HG03565 (cell line): ENCODE results near the gene SYNC.
"Not testable (repeated sequence)": the region's sequence is repeated elsewhere in the genome, so short reads cannot be mapped to it uniquely, and the experiment has no call there.

Experiments
- ATAC-seq: cut with Tn5 transposase; IDR thresholded peaks from one replicate; pipeline ENCODE4 v1.9.1; 2021; ENCODE audit warnings: mild to moderate bottlenecking, moderate library complexity; ENCODE audit not compliant: unreplicated experiment

SYNC gene

DNA sequence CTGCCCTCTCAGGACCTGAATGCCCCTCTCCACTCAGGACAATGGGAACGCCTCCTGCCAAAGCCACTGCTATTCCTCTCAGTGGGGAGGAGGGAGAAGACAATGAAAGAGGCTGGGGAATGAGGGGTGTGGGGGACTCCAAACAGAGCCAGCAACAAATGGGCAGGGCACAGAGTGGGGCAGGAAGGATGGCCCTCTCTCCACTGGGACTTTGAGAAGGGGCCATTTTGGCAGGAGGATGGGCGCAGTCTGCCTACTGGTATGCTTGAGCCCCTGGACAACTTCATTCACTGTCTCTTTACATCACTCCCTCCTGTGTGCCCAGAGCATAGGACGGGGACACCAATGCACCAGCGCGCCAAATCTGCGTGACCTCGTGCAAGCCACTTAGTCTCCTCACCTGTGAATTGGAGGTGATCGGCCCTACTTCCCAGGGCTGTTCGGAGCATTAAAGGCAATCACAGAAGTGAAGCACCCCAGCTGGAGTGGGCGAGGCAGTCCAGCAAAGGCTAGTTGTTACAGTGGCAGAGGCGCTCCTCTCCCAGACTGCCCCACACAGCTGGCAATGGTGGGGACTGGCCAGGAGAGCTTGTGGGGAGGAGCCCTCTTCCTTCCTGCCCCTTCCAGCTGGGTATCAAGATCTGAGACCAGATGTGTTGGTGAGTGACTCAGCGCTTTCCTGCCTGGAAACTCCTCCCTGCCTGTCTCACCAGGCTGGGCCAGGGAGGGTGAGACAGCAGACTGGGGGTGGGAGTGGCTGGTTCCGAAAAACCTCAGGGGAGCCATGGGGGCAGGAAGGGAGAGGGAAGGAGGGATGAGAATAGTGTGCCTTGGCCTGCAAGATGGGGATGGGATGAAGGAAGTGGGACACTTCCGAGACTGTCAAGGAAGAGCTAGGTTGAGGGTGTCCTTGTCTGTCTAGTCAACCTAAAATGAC, 22.4 kb upstream of the SYNC start:
- no peak for ATAC-seq

- ATAC-seq: no peak
These were observed 17.2 kb upstream of the SYNC start for GRCh38 chr1:32719681-32720275.

GRCh38 chr1:32718527-32718926, 16.0 kb upstream of the SYNC start:
- ATAC-seq: no peak

DNA sequence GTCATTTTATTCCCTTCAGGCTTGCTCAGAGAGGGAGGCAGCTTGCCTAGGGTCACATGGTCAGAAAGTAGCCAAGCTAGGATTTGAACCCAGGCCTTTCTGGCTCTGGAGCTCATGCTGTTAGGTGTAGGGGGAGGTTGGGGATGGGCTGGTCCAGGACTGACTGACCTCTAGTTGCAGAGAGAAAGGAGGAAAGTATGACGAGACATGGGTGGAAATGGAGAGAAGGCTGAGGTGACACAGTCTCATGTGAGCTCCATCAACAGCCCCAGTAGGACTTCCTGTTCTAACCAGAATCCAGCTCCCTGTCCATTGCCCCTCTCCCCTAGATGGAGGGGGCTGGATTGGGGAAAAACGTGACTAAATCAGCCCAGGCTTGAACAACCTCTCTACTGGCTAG, 15.5 kb upstream of the SYNC start:
- no peak for ATAC-seq

DNA sequence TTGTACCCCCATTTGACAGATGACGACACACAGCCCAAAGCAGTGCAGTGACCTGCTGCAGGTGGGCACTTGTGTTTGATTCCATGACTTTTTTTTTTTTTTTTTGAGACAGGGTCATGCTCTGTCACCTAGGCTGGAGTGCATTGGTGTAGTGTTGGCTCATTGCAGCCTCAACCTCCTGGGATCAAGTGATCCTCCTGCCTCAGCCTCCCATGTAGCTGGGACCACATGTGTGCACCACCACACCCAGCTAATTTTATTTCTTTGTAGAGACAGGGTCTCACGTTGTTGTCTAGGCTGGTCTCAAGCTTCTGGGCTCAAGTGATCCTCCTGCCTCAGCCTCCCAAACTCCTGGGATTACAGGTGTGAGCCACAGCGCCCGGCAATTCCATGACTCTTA, 14.9 kb upstream of the SYNC start:
- no peak for ATAC-seq

- no peak for ATAC-seq
These were observed 14.0 kb upstream of the SYNC start for GRCh38 chr1:32716312-32717148.

GRCh38 chr1:32715901-32716311, 13.3 kb upstream of the SYNC start:
- no peak for ATAC-seq

GRCh38 chr1:32714277-32714676, 11.7 kb upstream of the SYNC start:
- no peak for ATAC-seq

- no peak for ATAC-seq
These were observed 10.5 kb upstream of the SYNC start for GRCh38 chr1:32713081-32713480.

DNA sequence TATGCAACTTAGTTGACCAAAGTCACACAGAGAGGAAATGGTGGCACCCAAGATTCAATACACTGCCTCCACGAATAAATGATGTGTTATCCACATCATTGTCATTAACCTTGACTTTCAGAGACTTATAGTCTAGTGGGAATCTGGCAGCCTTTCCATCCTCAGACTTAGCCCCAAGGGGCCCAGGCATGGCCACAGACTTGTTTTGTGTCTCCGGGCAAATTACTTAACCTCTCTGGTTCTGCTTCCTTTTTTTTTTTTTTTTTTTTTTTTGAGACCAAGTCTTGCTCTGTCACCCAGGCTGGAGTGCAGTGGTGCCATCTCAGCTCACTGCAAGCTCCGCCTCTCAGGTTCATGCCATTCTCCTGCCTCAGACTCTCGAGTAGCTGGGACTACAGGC, 8.7 kb upstream of the SYNC start:
- ATAC-seq: not testable (repeated sequence)

DNA sequence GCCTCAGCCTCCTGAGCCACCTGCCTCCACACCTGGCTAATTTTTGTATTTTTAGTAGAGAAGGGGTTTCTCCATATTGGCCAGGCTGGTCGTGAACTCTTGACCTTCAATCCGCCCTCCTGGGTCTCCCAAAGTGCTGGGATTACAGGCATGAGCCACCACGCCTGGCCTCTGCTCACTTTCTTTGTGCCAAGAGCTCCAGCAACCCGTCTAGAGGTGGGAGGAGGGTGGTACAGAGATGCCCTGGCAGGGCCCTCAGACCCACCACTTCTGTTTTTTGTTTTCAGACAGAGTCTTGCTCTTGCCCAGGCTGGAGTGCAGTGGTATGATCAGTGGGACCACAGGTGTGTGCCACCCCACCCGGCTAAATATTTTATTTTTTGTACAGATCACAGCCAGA, 6.9 kb upstream of the SYNC start:
- ATAC-seq: no peak

DNA sequence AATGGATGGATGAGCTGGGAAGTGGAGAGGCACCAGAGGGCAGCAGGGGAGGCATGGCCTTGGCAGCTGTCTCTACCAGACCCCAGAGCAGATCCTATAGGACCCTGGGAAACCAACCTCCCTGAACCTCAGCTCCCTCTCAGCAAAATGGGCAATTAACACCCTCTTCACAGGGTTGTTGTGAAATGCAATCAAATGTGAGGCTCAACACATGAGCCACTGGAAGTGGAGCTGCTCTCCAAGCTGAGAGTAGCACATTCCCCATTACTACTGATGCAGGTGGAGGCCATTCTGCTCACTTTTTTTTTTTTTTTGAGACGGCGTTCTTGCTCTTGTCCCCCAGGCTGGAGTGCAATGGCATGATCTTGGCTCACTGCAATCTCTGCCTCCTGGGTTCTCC, 6.5 kb upstream of the SYNC start:
- ATAC-seq: no peak

DNA sequence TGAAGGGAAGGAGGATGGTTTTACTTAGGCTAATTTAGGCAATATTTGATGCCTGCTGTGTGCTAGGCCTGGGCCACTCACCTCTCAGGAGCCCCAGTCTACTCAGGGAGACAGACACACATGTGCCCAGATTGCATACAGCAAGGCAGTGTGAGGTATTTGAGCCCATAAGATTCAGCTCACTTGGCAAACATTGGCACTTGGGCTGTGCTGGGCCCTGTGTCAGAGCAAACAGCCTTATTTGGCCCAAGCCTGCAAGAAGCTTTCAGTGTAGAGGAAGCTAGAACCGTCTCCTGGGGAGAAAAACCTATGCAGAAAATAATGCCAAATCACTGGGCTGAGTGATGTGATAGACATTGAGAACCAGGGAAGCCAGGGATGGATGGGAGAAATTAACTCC, 3.9 kb upstream of the SYNC start:
- ATAC-seq: no peak

- no peak for ATAC-seq
These were observed 2.9 kb upstream of the SYNC start for GRCh38 chr1:32705516-32705915.

DNA sequence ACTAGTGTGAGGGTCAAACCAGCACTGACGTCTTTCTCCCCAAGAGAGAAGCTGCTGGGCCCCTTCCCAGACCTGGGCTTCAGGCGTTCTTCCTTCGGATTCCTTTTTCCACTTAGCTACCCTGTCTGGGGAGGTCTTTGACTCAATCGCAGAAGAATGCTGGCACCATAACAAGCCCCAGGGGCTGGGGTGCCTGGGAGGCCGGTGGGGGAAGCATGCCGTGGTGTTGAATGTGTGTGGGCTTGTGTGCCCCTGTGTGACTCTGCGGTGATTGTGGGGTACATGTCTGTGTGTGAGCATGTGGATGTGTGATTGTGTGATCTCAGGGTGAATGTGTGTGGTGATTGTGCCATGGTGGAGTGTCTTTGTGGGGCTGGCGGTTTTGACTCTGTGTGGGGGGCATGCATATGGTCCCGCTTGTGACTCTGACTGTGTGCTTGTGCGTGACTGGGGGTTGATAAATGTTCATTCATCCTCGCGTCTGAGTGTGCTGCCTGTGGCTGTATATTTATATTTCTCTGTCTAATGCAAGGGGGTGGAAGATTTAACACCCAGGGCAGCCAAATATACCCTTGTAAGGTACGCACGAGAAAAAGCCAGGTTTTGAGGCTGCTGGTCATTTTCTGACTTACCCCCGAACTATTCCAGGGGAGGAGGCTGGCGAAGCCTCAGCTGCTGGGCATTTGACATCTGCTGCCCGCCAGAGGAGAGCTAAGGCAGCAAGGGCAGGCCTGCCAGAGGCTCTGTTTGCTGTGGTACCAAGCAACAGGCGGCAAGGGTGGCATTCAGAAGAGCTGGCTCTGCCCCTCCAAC, 1.1 kb upstream of the SYNC start:
- no peak for ATAC-seq

- no peak for ATAC-seq
These were observed 495 bp downstream of the SYNC start for GRCh38 chr1:32701951-32702598.

DNA sequence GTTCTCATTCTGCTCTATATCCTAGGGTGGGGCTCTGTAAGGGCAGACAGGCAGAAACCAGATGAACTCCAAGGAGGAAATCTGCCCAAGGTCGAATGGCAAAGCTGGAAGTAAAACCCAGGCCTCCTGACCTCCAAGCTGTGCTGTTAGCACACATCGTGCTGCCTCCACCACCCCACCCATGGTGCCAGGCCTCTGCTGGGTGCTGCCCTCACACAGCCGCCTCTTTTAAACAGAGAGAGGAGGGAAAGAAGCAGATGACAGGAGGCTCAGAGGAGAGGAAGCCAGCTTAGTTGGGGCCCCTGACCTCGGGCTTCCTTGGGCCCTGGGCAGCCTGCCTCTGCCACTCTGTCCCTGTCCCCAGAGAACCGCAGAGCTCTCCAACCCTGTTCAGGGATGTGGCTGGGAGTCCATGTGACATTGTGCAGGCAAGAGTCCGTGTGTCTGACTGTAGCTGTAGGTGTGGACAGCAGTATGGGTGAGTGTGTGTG, 1.1 kb downstream of the SYNC start:
- no peak for ATAC-seq

GRCh38 chr1:32696996-32697395, 5.6 kb downstream of the SYNC start:
- ATAC-seq: not testable (repeated sequence)

GRCh38 chr1:32696041-32696440, 6.5 kb downstream of the SYNC start:
- no peak for ATAC-seq
